ENCODE data around the gene BRD4.

GRCh38 chr19:15225760-15226159 is 106.6 kb downstream of the BRD4 start:
- no peak for TF ChIP-seq TEAD4 (IDR thresholded peaks at IDR 0.05)
- TF ChIP-seq MAX (IDR thresholded peaks at IDR 0.05): no peak
- TF ChIP-seq NFIC (IDR thresholded peaks at IDR 0.05): no peak
- no peak for TF ChIP-seq EP300 (IDR thresholded peaks at IDR 0.05; ENCODE audit: borderline replicate concordance)
- no peak for TF ChIP-seq TCF12 (IDR thresholded peaks at IDR 0.05; ENCODE audit: low read depth)
- no peak for TF ChIP-seq RAD21 (IDR thresholded peaks at IDR 0.05; ENCODE audit: low read depth)
- no peak for TF ChIP-seq YY1 (IDR thresholded peaks at IDR 0.05; ENCODE audit: low read depth)
- no peak for TF ChIP-seq REST (IDR thresholded peaks at IDR 0.05; ENCODE audit: low read depth)
- TF ChIP-seq ZBTB7A (IDR thresholded peaks at IDR 0.05; ENCODE audit: low read depth): no peak
- TF ChIP-seq CREB1 (IDR thresholded peaks at IDR 0.05; ENCODE audit: low read depth): no peak
